Mesenchymal stem cell (in vitro differentiated cells and primary cell): ENCODE results near the gene LRRC28.
A peak's percentile ranks its signal among the peaks of the same experiment; 100 is the strongest.

Experiments
- DNase-seq: peaks from one replicate; pipeline ENCODE4 v3.0.0-alpha.2; 2013
- H2AFZ ChIP-seq: one replicate; pipeline ENCODE4 v1.6.1; 2013; ENCODE audit warnings: low read depth, mild to moderate bottlenecking, control low read depth, inconsistent platforms, low read length, moderate library complexity
- H2AK5ac ChIP-seq: 2 replicates; pipeline ENCODE4 v1.6.1; 2013; ENCODE audit warnings: low read length, moderate library complexity, mild to moderate bottlenecking, inconsistent platforms; ENCODE audit not compliant: severe bottlenecking
- H2BK120ac ChIP-seq: one replicate; pipeline ENCODE4 v1.6.1; 2013; ENCODE audit warnings: low read depth, mild to moderate bottlenecking, inconsistent platforms, low read length, moderate library complexity
- H2BK12ac ChIP-seq, 2 experiments: one replicate each; pipeline ENCODE4 v1.6.1; 2013; ENCODE audit warnings: inconsistent platforms in 2 of 2, low read length in 2 of 2, mild to moderate bottlenecking in 2 of 2, moderate library complexity in 2 of 2, control low read depth in 1 of 2
- H2BK15ac ChIP-seq: one replicate; pipeline ENCODE4 v1.6.1; 2013; ENCODE audit warnings: mild to moderate bottlenecking, low read depth, inconsistent platforms; ENCODE audit not compliant: poor library complexity, severe bottlenecking
- H2BK5ac ChIP-seq: 2 replicates; pipeline ENCODE4 v1.6.1; 2013; ENCODE audit warnings: low read depth, mild to moderate bottlenecking, low read length, control low read depth, inconsistent platforms; ENCODE audit not compliant: poor library complexity, severe bottlenecking
- H3K14ac ChIP-seq, 2 experiments: one replicate each; pipeline ENCODE4 v1.6.1; 2013; ENCODE audit warnings: inconsistent platforms in 2 of 2, low read length in 2 of 2, control low read depth in 1 of 2, mild to moderate bottlenecking in 1 of 2, moderate library complexity in 1 of 2
- H3K18ac ChIP-seq, 2 experiments: one replicate each; pipeline ENCODE4 v1.6.1; 2013; ENCODE audit warnings: inconsistent platforms in 2 of 2, low read length in 2 of 2, control low read depth in 1 of 2, low read depth in 1 of 2, mild to moderate bottlenecking in 1 of 2
- H3K23ac ChIP-seq, 2 experiments: one replicate each; pipeline ENCODE4 v1.6.1; 2013; ENCODE audit warnings: inconsistent platforms in 2 of 2, low read length in 2 of 2, mild to moderate bottlenecking in 2 of 2, moderate library complexity in 2 of 2, control low read depth in 1 of 2
- H3K27ac ChIP-seq: 2 replicates; pipeline ENCODE4 v1.5.1; 2013; ENCODE audit warnings: mild to moderate bottlenecking, moderate library complexity, low read length, control low read depth, inconsistent platforms; ENCODE audit not compliant: poor library complexity, severe bottlenecking
- H3K27me3 ChIP-seq, 2 experiments: 2 replicates each; pipeline versions ENCODE4 v1.6.1 to v1.7.0; 2013; ENCODE audit warnings: low read length in 2 of 2, mild to moderate bottlenecking in 2 of 2, moderate library complexity in 2 of 2, control low read depth in 1 of 2, inconsistent platforms in 1 of 2; ENCODE audit not compliant: control insufficient read depth in 1 of 2, insufficient read depth in 1 of 2
- H3K36me3 ChIP-seq, 2 experiments: 2 replicates each; pipeline versions ENCODE4 v1.6.1 to v1.7.0; 2013; ENCODE audit warnings: low read length in 2 of 2, control low read depth in 1 of 2, inconsistent platforms in 1 of 2, low read depth in 1 of 2, mild to moderate bottlenecking in 1 of 2; ENCODE audit not compliant: insufficient read depth in 2 of 2, control insufficient read depth in 1 of 2
- H3K4ac ChIP-seq, 2 experiments: one replicate each; pipeline ENCODE4 v1.6.1; 2013; ENCODE audit warnings: inconsistent platforms in 2 of 2, low read length in 2 of 2, mild to moderate bottlenecking in 2 of 2, moderate library complexity in 2 of 2, control low read depth in 1 of 2, low read depth in 1 of 2
- H3K4me1 ChIP-seq: 2 replicates; pipeline ENCODE4 v1.6.1; 2013; ENCODE audit warnings: low read depth, low read length, control low read depth; ENCODE audit not compliant: control insufficient read depth, insufficient read depth
- H3K4me2 ChIP-seq: 2 replicates; pipeline ENCODE4 v1.6.1; 2013; ENCODE audit warnings: low read length, mild to moderate bottlenecking, inconsistent platforms; ENCODE audit not compliant: poor library complexity, severe bottlenecking
- H3K4me3 ChIP-seq, 2 experiments: 2 replicates each; pipeline versions ENCODE4 v1.5.1 to v1.7.0; 2013; ENCODE audit warnings: low read length in 2 of 2, mild to moderate bottlenecking in 2 of 2, control low read depth in 1 of 2, low read depth in 1 of 2; ENCODE audit not compliant: insufficient read depth in 1 of 2
- H3K79me1 ChIP-seq: replicated peaks from 2 replicates; pipeline ENCODE4 v1.6.1; 2013; ENCODE audit warnings: mild to moderate bottlenecking, control low read depth, low read length, inconsistent platforms; ENCODE audit not compliant: poor library complexity, severe bottlenecking
- H3K9ac ChIP-seq: 2 replicates; pipeline ENCODE4 v1.7.0; 2013; ENCODE audit warnings: mild to moderate bottlenecking, low read length, moderate library complexity
- H3K9me3 ChIP-seq: 2 replicates; pipeline ENCODE4 v1.7.0; 2013; ENCODE audit warnings: mild to moderate bottlenecking, low read length; ENCODE audit not compliant: control insufficient read depth
- H4K8ac ChIP-seq: one replicate; pipeline ENCODE4 v1.6.1; 2013; ENCODE audit warnings: inconsistent platforms, mild to moderate bottlenecking, low read length, moderate library complexity
- H4K91ac ChIP-seq: one replicate; pipeline ENCODE4 v1.6.1; 2013; ENCODE audit warnings: mild to moderate bottlenecking, low read length, inconsistent platforms
- WGBS: methylation state at CpG from one replicate; pipeline ENCODE4 v1.1.7; 2013; ENCODE audit warnings: mixed read lengths; 5-methylcytosine and 5-hydroxymethylcytosine counted together

LRRC28 gene

DNA sequence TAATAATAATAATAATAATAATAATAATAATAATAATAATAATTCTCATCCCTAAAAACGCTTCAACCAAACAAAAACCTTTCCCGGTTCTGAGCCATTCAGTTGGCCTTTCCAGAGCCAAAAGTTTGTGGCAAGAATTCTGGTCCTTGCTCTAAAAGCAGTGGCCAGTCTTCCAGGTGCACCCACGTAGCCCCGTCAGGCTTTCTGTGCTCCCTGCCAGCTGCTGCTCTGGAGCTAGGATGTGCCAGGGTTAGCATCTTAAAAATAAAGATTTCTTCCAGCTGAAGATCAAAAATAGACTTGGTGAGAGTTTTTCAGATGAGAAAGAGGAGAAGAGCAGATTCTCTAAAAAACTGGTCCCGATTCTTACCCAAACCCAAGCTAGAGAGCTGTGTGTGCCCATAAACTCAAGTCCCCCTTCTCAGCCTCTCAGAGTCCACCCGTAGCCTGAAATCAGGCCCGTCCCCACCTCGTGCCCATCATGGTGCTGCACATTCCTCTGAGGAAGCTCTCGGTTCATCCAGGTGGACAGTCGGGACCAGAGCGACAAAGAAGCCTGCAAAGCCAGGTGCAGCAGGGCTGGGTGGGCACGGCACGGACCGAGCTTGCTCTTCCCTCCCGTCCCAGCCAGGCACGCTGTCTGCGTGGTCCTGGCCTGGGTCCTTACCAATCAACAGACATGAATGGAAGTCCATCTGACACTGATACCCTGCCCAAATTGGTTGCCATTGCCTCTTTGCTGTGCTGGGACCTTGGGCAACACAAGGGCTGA, 155.6 kb downstream of the LRRC28 start:
- Histone ChIP-seq H3K27ac (no peak overlapping the region), H3K36me3 (no peaks in the 10 kb centered on the region), H3K9ac (no peak overlapping the region), H3K4ac (no peak overlapping the region), H3K14ac (no peak overlapping the region), H2AK5ac (no peak overlapping the region), H3K4me1 (peaks cover 18% of the 10 kb centered on the region), H3K27me3 (no peaks in the 10 kb centered on the region), H3K4me2 (no peak overlapping the region), H3K4me3 (no peak overlapping the region), H3K23ac (no peak overlapping the region), H3K9me3 (no peaks in the 10 kb centered on the region), H2BK12ac (no peak overlapping the region), H4K91ac (no peak overlapping the region), H2BK120ac (no peak overlapping the region), H3K79me1 (no peaks in the 10 kb centered on the region), H2BK5ac (no peak overlapping the region), H4K8ac (no peak overlapping the region), H3K18ac (no peak overlapping the region), H2AFZ (no peak overlapping the region), H2BK15ac (no peak overlapping the region)
- no peak for DNase-seq
- 97% methylated on average over 17 of the region's 17 CpGs for WGBS

DNA sequence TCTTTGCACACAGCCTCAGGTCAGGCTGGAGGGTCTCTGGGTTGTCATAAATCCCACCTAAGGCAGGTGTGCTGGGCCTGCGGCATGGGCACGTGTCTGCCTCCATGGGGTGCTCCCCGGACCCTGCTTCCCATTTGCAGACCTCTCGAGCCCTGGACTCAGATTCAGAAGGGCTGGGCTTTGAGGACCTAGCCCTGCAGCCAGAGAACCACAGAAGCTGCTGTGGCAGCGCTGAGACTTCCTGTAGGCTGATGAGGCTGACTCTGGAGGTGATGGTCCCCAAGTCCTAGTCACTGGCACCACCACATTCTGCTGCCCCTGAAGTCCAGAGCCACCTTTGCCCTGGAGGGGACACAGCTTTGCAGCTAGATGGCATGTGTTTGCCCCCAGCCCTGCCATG, 156.4 kb downstream of the LRRC28 start:
- 89% methylated on average over 5 of the region's 5 CpGs for WGBS
- no peak overlapping the region for H2AFZ ChIP-seq
- H3K27me3 ChIP-seq: no peaks in the 10 kb centered on the region
- no peak overlapping the region for H3K9ac ChIP-seq
- no peaks in the 10 kb centered on the region for H3K79me1 ChIP-seq
- no peak overlapping the region for H3K4ac ChIP-seq
- no peak overlapping the region for H3K23ac ChIP-seq
- peaks cover 18% of the 10 kb centered on the region for H3K4me1 ChIP-seq
- H3K9me3 ChIP-seq: no peaks in the 10 kb centered on the region
- DNase-seq: no peak
- H3K4me2 ChIP-seq: no peak overlapping the region
- H2BK15ac ChIP-seq: no peak overlapping the region
- H4K91ac ChIP-seq: peak overlapping the region; percentile 44
- H2BK12ac ChIP-seq: peak overlapping the region in 1 of 2 experiments; percentile 12
- no peak overlapping the region for H3K27ac ChIP-seq
- no peak overlapping the region for H3K14ac ChIP-seq
- H3K36me3 ChIP-seq: no peaks in the 10 kb centered on the region
- no peak overlapping the region for H2BK5ac ChIP-seq
- H2BK120ac ChIP-seq: no peak overlapping the region
- H3K4me3 ChIP-seq: no peak overlapping the region
- no peak overlapping the region for H2AK5ac ChIP-seq
- no peak overlapping the region for H3K18ac ChIP-seq
- H4K8ac ChIP-seq: no peak overlapping the region

DNA sequence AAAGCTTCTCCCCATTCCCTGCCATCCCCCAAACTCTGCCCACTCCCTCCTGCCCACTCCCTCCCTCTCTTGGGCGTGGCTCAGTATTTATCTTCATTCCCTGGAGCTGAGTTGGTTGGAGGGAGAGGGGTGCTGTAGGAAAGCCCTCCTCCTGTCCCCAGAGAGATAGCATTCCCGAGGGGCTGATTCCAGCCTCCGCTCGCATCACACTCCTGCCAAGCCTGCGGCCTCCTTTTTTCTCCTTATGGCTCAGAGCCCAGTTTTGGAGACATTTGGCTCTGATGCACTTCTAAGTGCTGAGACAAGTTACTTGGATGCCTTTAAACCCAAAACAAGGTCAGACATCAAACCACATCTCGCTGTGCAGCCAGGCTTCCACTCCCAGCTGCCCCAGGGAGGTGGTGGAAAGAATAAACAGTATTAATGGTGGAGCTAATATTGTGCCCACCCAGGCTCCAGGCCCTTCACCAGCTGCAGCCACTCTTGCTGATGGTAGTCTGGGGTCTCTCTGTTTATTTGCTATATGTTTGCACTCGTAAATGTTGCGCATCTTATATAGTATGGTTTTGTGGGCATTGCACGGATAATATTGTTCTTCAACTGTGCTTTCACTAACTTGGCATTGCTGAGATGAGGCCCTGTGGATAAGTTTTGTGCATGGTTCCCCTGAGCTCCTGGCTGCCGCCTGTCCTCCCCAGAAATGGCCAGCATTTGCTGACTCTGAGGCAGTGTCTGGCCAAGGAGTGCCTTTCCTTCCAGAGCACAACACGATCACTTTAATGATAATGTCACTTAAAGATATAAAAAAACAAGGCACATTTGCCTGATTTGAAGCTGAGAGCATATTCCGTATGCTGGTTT, 157.2 kb downstream of the LRRC28 start:
- no peak overlapping the region for H2BK5ac ChIP-seq
- no peak overlapping the region for H3K14ac ChIP-seq
- H2AFZ ChIP-seq: no peak overlapping the region
- H4K8ac ChIP-seq: no peak overlapping the region
- no peak overlapping the region for H3K4me2 ChIP-seq
- H3K79me1 ChIP-seq: no peaks in the 10 kb centered on the region
- H3K4me3 ChIP-seq: peak overlapping the region in 1 of 2 experiments; percentile 34
- 73% methylated on average over 11 of the region's 12 CpGs for WGBS
- H3K27me3 ChIP-seq: no peaks in the 10 kb centered on the region
- peak overlapping the region in 1 of 2 experiments; percentile 6 for H2BK12ac ChIP-seq
- no peak overlapping the region for H3K27ac ChIP-seq
- H2BK15ac ChIP-seq: no peak overlapping the region
- peak overlapping the region in 1 of 2 experiments; percentile 67 for H3K4ac ChIP-seq
- H3K4me1 ChIP-seq: peaks cover 17% of the 10 kb centered on the region
- peak overlapping the region; percentile 16 for H3K9ac ChIP-seq
- peak overlapping the region; percentile 35 for H4K91ac ChIP-seq
- H3K23ac ChIP-seq: no peak overlapping the region
- H3K18ac ChIP-seq: no peak overlapping the region
- no peaks in the 10 kb centered on the region for H3K36me3 ChIP-seq
- no peaks in the 10 kb centered on the region for H3K9me3 ChIP-seq
- no peak overlapping the region for H2AK5ac ChIP-seq
- no peak overlapping the region for H2BK120ac ChIP-seq
- DNase-seq: no peak

DNA sequence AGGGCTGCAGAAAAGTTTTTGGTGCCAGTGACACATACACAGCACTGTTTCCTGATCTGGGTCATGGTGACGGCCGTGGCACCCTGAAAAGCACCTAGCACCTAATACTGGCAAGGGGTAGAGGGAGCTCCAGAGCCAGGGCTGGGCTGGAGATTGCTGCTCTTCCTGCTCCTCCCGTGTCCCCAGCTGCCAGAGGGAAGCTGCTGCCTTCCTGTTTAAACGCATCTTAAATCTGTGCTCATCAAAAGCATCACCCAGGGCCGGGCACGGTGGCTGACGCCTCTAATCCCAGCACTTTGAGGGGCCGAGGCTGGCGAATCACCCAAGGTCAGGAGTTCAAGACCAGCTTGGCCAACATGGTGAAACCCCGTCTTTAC, 157.8 kb downstream of the LRRC28 start:
- peak overlapping the region in 1 of 2 experiments; percentile 34 for H3K4me3 ChIP-seq
- H2BK15ac ChIP-seq: no peak overlapping the region
- peaks cover 12% of the 10 kb centered on the region for H3K4me1 ChIP-seq
- no peaks in the 10 kb centered on the region for H3K36me3 ChIP-seq
- no peak overlapping the region for H4K91ac ChIP-seq
- DNase-seq: peak; percentile 68
- no peak overlapping the region for H3K4me2 ChIP-seq
- no peaks in the 10 kb centered on the region for H3K27me3 ChIP-seq
- no peak overlapping the region for H2BK12ac ChIP-seq
- no peak overlapping the region for H2BK120ac ChIP-seq
- H3K18ac ChIP-seq: peak overlapping the region in 1 of 2 experiments; percentile 18
- peak overlapping the region; percentile 16 for H3K9ac ChIP-seq
- no peaks in the 10 kb centered on the region for H3K79me1 ChIP-seq
- no peak overlapping the region for H3K4ac ChIP-seq
- no peak overlapping the region for H4K8ac ChIP-seq
- WGBS: 37% methylated on average over 10 of the region's 10 CpGs
- H3K14ac ChIP-seq: peak overlapping the region in 1 of 2 experiments; percentile 2
- no peak overlapping the region for H3K23ac ChIP-seq
- no peak overlapping the region for H2BK5ac ChIP-seq
- no peak overlapping the region for H2AFZ ChIP-seq
- no peaks in the 10 kb centered on the region for H3K9me3 ChIP-seq
- H2AK5ac ChIP-seq: no peak overlapping the region
- no peak overlapping the region for H3K27ac ChIP-seq
